Left ventricle myocardium inferior (tissue), 1 donor: ENCODE results near the gene AFDN. TPM values are rescaled to one million over a fixed set of nuclear protein-coding genes. Genes with fewer than 3 reads are reported as not detected.

Source experiments
- DNase-seq: peaks from one replicate; pipeline ENCODE4 v3.0.0-alpha.2; 2020
- H3K27ac ChIP-seq: fragments of 200-600 bp; replicated peaks from 2 replicates; pipeline ENCODE4 v1.8.0; 2021
- H3K27me3 ChIP-seq: fragments of 200-600 bp; 2 replicates; pipeline ENCODE4 v1.8.0; 2021; ENCODE audit warnings: low read depth
- H3K36me3 ChIP-seq: fragments of 200-600 bp; 2 replicates; pipeline ENCODE4 v1.8.0; 2021
- H3K4me1 ChIP-seq: fragments of 200-600 bp; 2 replicates; pipeline ENCODE4 v1.8.0; 2021
- H3K4me3 ChIP-seq: fragments of 200-600 bp; 2 replicates; pipeline ENCODE4 v1.8.0; 2021; ENCODE audit warnings: mild to moderate bottlenecking, moderate library complexity
- H3K9me3 ChIP-seq: fragments of 200-600 bp; replicated peaks from 2 replicates; pipeline ENCODE4 v1.8.0; 2021
- CTCF ChIP-seq: fragments of 200-600 bp; IDR thresholded peaks from 2 replicates; pipeline ENCODE4 v1.8.0; 2021; ENCODE audit warnings: antibody characterized with exemption, mild to moderate bottlenecking, borderline replicate concordance
- intact Hi-C: fragments of 100-400 bp; cut with micrococcal nuclease; formaldehyde crosslinking; loops from one replicate; pipeline ENCODE4 v1.11.0; 2022
- total RNA-seq: library from RNA; stranded (reverse); fragmentation: NEBNext Ultra II Directional; extraction: Animal tissue kit (Norgen Biotek cat#: 25700); gene quantifications from one replicate; pipeline ENCODE4 v1.2.1, GENCODE V29; 2021
- donor health status: DM: no; HTN: yes; CAD: no; lungs with severe emphysema.

Gene AFDN
- total RNA-seq, 1 donor from 2014 or later, result 54.9 TPM

GRCh38 chr6:168007592-168008338, 181.1 kb downstream of the AFDN start:
- no peak for TF ChIP-seq CTCF
- Histone ChIP-seq H3K27ac (peak overlapping the region; percentile 38), H3K27me3 (no peaks in the 10 kb centered on the region), H3K4me1 (peaks cover 22% of the 10 kb centered on the region), H3K36me3 (no peaks in the 10 kb centered on the region), H3K4me3 (no peak overlapping the region), H3K9me3 (peaks cover 33% of the 10 kb centered on the region)
- DNase-seq, result no peak
- intact Hi-C loops, result no loop called here

- no peak for DNase-seq
- Histone ChIP-seq H3K4me3 (no peak overlapping the region), H3K27ac (no peak overlapping the region), H3K36me3 (no peaks in the 10 kb centered on the region), H3K27me3 (no peaks in the 10 kb centered on the region), H3K4me1 (peaks cover 19% of the 10 kb centered on the region), H3K9me3 (peaks cover 33% of the 10 kb centered on the region)
- intact Hi-C loops, result no loop called here
- TF ChIP-seq CTCF, result no peak
Observed at GRCh38 chr6:168009331-168009730, 182.6 kb downstream of the AFDN start.

- Histone ChIP-seq H3K9me3 (peaks cover 33% of the 10 kb centered on the region), H3K36me3 (no peaks in the 10 kb centered on the region), H3K4me1 (peaks cover 26% of the 10 kb centered on the region), H3K27ac (no peak overlapping the region), H3K4me3 (no peak overlapping the region), H3K27me3 (no peaks in the 10 kb centered on the region)
- intact Hi-C loops, result no loop called here
- no peak for DNase-seq
- no peak for TF ChIP-seq CTCF
Observed at GRCh38 chr6:168011291-168011690, 184.6 kb downstream of the AFDN start.

GRCh38 chr6:168012431-168013249, 185.9 kb downstream of the AFDN start:
- Histone ChIP-seq H3K27me3 (no peaks in the 10 kb centered on the region), H3K36me3 (no peaks in the 10 kb centered on the region), H3K4me3 (no peak overlapping the region), H3K4me1 (peaks cover 29% of the 10 kb centered on the region), H3K9me3 (peaks cover 33% of the 10 kb centered on the region), H3K27ac (no peak overlapping the region)
- DNase-seq, result no peak
- intact Hi-C loops, result no loop called here
- no peak for TF ChIP-seq CTCF

GRCh38 chr6:168013250-168013915, 186.7 kb downstream of the AFDN start:
- Histone ChIP-seq H3K27me3 (no peaks in the 10 kb centered on the region), H3K4me3 (no peak overlapping the region), H3K4me1 (peaks cover 24% of the 10 kb centered on the region), H3K27ac (peak overlapping the region; percentile 35), H3K36me3 (no peaks in the 10 kb centered on the region), H3K9me3 (peaks cover 28% of the 10 kb centered on the region)
- intact Hi-C loops, result no loop called here
- no peak for DNase-seq
- TF ChIP-seq CTCF, result no peak
